Measurements from ENCODE around the gene ATP2B2. TPM values are rescaled to one million over a fixed set of nuclear protein-coding genes. Genes with fewer than 3 reads are reported as not detected.

The ATP2B2 gene
- total and polyA plus RNA-seq, 2 of the 8 experiments (the other 6 are each of a cell fraction or from before 2014, with no cell fraction given) = 0.14 to 1.2 TPM

DNA sequence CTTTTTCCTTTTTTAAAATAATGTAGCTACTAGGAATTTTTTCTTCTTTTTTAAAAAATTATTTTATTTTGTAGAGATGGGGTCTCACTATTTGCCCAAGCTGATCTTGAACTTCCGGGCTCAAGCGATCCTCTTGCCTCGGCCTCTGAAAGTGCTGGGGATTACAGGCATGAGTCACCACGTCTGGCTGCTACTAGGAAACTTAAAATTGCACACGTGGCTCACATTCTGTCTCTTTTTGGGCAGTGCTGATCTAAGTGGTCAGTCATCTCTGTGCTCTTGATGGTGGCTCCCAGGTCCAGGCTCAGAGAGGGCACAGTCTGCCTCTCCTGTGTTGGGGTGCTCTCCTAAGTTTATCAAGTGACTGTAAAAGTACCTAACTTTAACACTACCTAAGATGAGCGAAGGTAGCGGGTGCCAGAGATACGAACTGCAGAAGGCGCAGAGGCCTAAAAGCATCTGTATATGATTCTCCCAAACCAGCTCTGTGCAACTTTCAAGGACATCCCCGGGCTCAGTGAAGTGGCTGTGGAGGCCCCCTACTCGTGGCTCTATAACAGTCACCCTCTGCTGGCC lies 131.6 kb downstream of the ATP2B2 start:
- H3K36me3 ChIP-seq (ENCODE audit: control insufficient read depth in 2 of 4, insufficient read depth in 4 of 4, low read length in 3 of 4) = no peaks in the 10 kb centered on the region
- no peak for TF ChIP-seq POLR2A (IDR thresholded peaks at IDR 0.05; ENCODE audit: control extremely low read depth in 1 of 2, low read depth in 2 of 2, low read length in 2 of 2)
- H2BK12ac ChIP-seq (ENCODE audit: low read depth, low read length) = no peak overlapping the region
- no peaks in the 10 kb centered on the region for H3K79me2 ChIP-seq (ENCODE audit: control insufficient read depth in 1 of 2, insufficient read depth in 2 of 2, low read length in 2 of 2)
- H3K79me1 ChIP-seq (ENCODE audit: low read depth, low read length) = no peaks in the 10 kb centered on the region
- H4K5ac ChIP-seq (ENCODE audit: insufficient read length, low read depth, low read length) = no peak overlapping the region
- no peak overlapping the region for H4K8ac ChIP-seq (ENCODE audit: extremely low read depth, insufficient read depth, low read length)
- CTCF ChIA-PET (ENCODE audit: partially characterized antibody) = interaction anchor here (1.3 to 1.6 kb wide), 4 partner anchors 29 to 100 kb away, joined by 3 to 5 read pairs (median 4); no protein-coding TSS in a partner anchor
- no peak overlapping the region for H3K27ac ChIP-seq (ENCODE audit: low read depth, low read length)
- H3K18ac ChIP-seq (ENCODE audit: extremely low read depth, low read length) = no peak overlapping the region
- H3K27me3 ChIP-seq (replicated peaks in 1 of 4; ENCODE audit: control insufficient read depth in 3 of 4, extremely low read depth in 1 of 4, insufficient read depth in 3 of 4, low read length in 3 of 4) = no peaks in the 10 kb centered on the region; a peak in 2 of 7 replicates
- no peak overlapping the region for H3K23ac ChIP-seq (ENCODE audit: insufficient read length)
- no peak overlapping the region for H3K4ac ChIP-seq (replicated peaks; ENCODE audit: insufficient read length, low read depth, low read length)
- no peak overlapping the region for H2BK20ac ChIP-seq (ENCODE audit: low read length)
- FAIRE-seq (no peak), DNase-seq (ENCODE audit: low read depth in 1 of 2, low spot score in 2 of 2) (no peak)
- peaks cover 0 to 4% of the 10 kb centered on the region in 2 experiments; a peak in 1 of 4 replicates for H3K9me3 ChIP-seq (ENCODE audit: insufficient read depth in 2 of 2, low read depth in 1 of 2, low read length in 1 of 2)
- no peak overlapping the region for H3K4me2 ChIP-seq (ENCODE audit: insufficient read depth in 1 of 2, low read depth in 2 of 2, low read length in 2 of 2)
- H2BK120ac ChIP-seq (replicated peaks; ENCODE audit: low read depth, low read length) = no peak overlapping the region
- H4K91ac ChIP-seq (replicated peaks; ENCODE audit: insufficient read length, low read length) = peak overlapping the region; percentile 56
- no peak overlapping the region for H2AFZ ChIP-seq (ENCODE audit: low read length)
- no peak overlapping the region; a peak in 2 of 7 replicates for H3K9ac ChIP-seq (replicated peaks in 1 of 4; ENCODE audit: extremely low read depth in 1 of 4, low read depth in 3 of 4, low read length in 3 of 4)
- H2AK5ac ChIP-seq (ENCODE audit: low read depth, low read length) = no peak overlapping the region
- H3K4me3 ChIP-seq (ENCODE audit: extremely low read depth in 1 of 4, insufficient read depth in 2 of 4, low read depth in 3 of 4, low read length in 4 of 4) = no peak overlapping the region
- POLR2A ChIA-PET (ENCODE audit: partially characterized antibody) = no interaction called here
- H4K20me1 ChIP-seq (replicated peaks in 1 of 2; ENCODE audit: control insufficient read depth in 1 of 2, insufficient read depth in 2 of 2, low read length in 2 of 2) = no peaks in the 10 kb centered on the region
- peaks cover 0 to 5% (median 2%) of the 10 kb centered on the region in 4 experiments; a peak in 4 of 7 replicates for H3K4me1 ChIP-seq (replicated peaks in 1 of 4; ENCODE audit: control insufficient read depth in 3 of 4, insufficient read depth in 4 of 4, low read length in 3 of 4)
- peak overlapping the region; percentile 49; the same call in 1 of the 2 replicates for H2BK15ac ChIP-seq (ENCODE audit: low read length)
- H3K14ac ChIP-seq (ENCODE audit: insufficient read length) = no peak overlapping the region
- no peak overlapping the region for H3K56ac ChIP-seq (replicated peaks; ENCODE audit: insufficient read length, low read depth, low read length)
- H3K23me2 ChIP-seq (ENCODE audit: low read depth, low read length) = no peaks in the 10 kb centered on the region
- no peak overlapping the region for H2BK5ac ChIP-seq (ENCODE audit: low read depth, low read length)
- 90% methylated on average over 11 of the region's 11 CpGs; no CpG with 5 or more reads in 1 of the 2 experiments for WGBS, 2 experiments (ENCODE audit: extremely low coverage in 1 of 2, insufficient coverage in 1 of 2, insufficient read length in 1 of 2, insufficient replicate concordance in 2 of 2, low coverage in 1 of 2, low lambda C conversion rate in 2 of 2, missing lambda C conversion rate in 1 of 2)

All from H1 (cell line).